ENCODE data around the gene TGFB1I1.

- TF ChIP-seq CTCF (conservative IDR thresholded peaks at IDR 0.05) (no peak), ZFX (IDR thresholded peaks at IDR 0.05) (no peak)
These were observed 28.0 kb downstream of the TGFB1I1 start for GRCh38 chr16:31499928-31500327.

All from C4-2B (cell line).